GM19193 (cell line): Measurements from ENCODE around the gene TMUB2.

Experiments
- POLR2A ChIP-seq: IDR thresholded peaks from 4 replicates; pipeline ENCODE4 v1.6.1; 2011; ENCODE audit not compliant: insufficient read depth, insufficient read length; ENCODE audit errors: extremely low read depth

The TMUB2 gene

GRCh38 chr17:44241106-44241624, 54.4 kb downstream of the TMUB2 start:
- TF ChIP-seq POLR2A: no peak
